NCI-H460 (cell line): ENCODE results near the gene SHOC2. TPM values are rescaled to one million over a fixed set of nuclear protein-coding genes. Genes with fewer than 3 reads are reported as not detected.
A peak's percentile ranks its signal among the peaks of the same experiment; 100 is the strongest.

Source experiments
- DNase-seq: peaks from one replicate; pipeline ENCODE4 v3.0.0-alpha.2; 2016; ENCODE audit warnings: low read depth; ENCODE audit errors: extremely low read depth
- polyA plus RNA-seq: library from polyadenylated mRNA; depleted of rRNA; stranded (reverse); fragments of >200 nt; gene quantifications from 2 replicates; pipeline ENCODE4 v1.2.3, GENCODE V29; 2014; cell fraction: nucleus; rRNA removed
- total RNA-seq: library from RNA; depleted of rRNA; stranded (reverse); fragments of >200 nt; shearing (Covaris generic); gene quantifications from 2 replicates; pipeline ENCODE4 v1.2.3, GENCODE V29; 2014; rRNA removed

Gene SHOC2
- 32.0 and 34.8 TPM in 2 replicates for total RNA-seq
- 10.4 and 17.7 TPM in 2 replicates for polyA plus RNA-seq

DNA sequence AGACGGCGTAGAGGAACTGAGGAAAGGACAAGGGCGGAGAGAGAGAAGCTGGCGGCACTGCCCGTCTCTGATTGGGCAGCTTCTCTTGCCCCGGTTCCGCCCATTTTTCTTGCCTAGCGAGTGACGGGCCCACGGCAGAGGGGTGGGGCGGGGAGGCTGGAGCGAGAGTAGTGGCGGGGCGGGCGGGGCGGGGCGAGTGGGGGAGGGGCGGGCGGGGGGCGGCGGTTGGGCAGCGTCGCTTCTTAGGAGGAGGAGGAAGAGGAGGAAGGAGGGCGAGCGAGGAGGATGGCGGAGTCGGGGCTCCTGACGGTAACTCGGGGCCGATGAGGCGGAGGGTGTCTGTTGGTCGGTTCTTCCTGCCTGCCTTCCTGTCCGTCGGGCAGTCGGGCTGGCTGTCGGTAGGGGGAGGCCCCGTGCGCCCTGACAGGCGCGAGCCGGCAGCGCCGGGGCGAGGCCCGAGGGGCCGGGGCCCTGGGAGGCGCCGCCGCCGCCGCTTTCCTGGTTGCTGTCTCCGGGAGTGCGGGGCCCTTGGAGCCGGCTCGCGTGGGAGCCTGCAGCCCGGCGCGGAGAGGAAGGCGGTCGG is at the start of gene SHOC2:
TSS of gene SHOC2 (plus strand) at position 256 of the 583 bp plus-strand sequence. CDS start 44,755 bp downstream, outside the sequence.
- no peak for DNase-seq

DNA sequence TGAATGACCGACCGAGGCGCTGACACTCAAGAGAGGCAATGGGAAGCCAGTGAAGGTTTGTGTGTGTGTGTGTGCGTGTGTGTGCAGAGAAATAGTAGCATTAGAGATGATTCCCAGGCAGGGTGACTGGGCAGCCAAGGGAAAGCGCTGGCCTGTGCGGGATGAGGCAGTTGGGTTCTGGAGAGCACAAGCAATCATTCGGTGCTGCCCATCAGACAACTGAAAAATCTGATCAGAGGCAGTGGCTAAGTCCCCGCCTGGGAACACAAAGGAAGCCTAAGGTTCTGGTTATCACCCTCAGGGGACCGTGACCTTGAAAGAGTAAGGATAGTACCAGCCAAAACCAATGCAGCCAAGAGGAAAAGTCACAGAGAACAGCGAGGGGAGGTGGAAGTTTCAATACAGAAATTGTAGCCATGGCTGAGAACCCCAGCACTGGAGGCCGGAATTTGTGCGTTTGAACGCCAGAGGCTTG is 48.5 kb upstream of the SHOC2 start:
- DNase-seq: no peak

DNA sequence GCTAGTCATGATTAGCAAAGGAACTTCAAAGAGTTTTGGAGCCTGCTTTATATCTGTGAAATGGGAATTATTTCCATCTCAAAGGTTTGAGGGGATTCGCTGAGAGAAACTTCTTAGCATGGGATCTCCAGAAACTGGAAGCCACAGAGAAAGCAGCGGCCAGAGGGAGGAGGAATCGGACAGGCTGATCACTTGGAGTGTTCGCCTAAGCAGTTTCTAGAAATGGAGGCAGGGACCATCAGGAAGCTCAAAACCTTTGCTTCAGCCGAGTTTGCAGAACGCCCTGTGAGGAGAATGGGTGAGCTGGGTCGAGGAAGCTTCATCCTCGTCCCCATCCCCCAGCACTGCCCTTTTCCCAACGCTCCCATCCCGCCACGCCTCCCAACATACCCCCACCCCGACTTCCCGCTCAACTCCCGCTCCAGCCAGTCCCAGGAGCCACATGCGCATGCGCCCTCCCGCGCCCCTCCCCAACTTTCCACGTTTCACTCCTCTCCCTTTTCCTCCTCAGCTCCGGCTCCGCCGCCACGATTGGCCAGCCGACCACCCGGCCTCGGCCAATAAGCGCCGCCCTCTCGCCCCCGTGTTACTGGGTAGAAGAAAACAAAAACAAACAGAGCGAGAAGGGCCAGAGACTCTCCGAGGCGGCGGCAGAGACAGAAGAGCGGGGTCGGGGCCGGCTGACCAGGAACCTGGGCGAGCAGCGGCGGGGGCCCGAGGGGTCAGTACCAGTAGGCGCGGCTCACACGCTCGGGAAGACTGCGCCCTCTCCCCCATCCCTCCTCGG is 47.9 kb upstream of the SHOC2 start, which contains the start of gene PDCD4:
TSS of gene PDCD4 (plus strand) at position 631 of the 787 bp plus-strand sequence. CDS start 4,100 bp downstream, outside the sequence.
- DNase-seq: peak; percentile 99

DNA sequence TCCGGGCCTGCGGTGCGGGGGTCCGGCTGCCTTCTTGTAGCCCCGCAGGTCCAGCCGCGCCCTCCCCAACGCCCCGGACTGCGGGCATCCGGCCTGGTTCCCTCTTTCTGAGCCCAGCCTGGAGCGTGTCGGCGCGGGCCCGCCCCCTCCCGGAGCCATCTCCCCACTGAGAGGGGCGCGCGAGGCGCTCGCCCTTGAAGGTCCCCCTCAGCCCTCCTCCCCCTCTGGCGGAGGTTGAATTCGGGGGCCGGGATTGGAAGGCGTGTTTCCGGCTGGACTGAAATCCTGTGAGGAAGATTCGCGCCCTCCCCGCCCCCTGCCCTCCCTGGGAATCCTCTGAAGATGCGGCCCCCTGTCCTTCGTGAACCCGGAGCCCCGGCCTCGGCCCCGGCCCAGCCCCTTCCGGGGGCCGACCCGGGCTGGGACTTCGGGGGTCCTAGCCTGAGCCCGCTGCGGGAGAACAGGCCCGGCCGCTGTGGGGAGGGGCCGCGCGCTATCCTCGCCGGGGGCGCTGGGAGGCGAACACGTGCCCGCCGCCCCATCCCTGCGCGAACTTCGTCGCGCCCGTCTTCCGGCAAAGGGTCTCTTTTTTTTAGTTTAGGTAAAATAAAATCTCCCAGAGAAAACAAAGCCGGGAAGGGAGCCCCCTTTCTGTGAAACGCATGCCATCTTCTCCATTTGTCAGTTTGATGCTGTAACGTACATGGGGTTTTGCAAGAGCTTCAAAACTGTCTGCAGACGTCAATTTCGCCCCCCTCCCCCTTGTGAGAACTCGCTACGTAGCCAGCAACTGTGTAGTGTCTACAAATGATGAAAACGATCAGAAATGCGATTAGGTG is 47.0 kb upstream of the SHOC2 start:
- DNase-seq: peak; percentile 89

DNA sequence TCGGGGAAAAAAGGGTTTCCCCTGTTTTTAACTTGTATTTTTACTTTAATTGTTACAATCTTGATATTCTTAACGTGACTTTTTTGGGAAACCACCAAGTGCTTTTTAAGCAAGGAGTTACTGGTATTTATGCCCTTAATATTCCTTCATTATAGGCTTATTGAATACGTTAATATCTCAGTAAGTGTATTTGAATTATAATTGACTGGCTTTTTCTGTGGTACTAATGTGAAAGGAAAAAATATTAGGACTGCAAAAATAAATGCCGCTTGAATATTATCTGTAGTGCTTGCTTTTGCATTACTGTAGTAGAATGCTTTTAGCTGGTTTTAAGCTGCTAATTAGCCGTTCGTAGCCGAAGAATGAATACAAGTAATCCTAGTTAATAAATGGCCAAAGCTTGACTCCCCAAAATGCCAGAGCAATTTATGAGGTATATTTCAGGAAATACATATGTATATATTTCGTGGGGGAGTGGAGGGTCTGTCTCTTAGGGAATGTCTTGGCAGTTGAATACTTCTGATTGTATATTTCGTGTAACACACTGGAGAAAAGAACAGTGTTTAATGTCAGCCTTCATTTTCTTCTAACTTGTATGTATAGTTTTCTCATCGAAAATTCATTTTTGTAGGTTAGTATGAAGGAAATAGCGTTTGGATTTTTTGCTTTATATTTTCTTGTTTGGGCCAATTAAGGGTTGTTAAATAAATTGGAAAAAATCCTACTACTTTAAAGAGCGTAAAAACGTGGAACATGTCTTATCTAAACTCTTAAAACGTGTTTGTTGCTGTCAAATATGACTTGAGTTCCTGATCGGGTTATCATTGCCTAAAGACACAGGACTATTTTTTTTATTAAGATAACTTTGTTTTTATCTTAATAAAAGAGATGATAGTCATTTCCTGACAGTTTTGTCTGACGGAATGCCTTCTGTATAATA is 46.1 kb upstream of the SHOC2 start:
- peak; percentile 12 for DNase-seq

DNA sequence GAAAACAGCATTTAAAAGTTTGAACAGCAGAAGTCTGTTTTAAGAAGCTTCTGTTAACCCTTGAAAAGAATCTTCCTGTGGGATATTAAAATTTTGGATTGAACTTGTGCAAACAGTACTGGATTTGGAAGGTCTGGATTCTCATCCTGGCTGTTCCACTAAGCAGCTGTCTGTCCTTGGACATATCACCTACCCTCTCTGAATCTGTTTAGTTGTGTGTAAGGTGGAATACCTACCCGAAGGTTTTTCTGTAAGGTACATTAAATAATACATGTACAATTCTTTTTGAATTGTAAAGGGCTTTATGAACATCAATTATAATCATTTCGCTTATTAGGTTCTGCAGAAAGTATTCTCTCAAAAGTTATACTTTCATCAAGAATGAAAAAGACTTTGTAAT is 45.5 kb upstream of the SHOC2 start:
- no peak for DNase-seq

DNA sequence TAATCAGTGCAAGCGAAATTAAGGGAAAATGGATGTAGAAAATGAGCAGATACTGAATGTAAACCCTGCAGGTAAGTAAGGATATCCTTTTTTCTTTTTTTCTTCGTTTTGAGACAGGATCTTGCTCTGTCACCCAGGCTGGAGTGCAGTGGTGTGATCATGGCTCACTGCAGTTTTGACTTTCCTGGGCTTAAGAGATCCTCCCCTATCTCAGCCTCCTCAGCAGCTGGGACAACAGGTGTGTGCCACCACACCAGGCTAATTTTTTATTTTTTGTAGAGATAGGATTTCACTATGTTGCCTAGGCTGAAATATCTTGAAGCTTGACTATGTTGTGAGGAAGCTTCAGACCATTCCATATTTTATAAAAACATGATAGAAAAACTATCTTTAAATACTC is 43.4 kb upstream of the SHOC2 start:
- DNase-seq: no peak

DNA sequence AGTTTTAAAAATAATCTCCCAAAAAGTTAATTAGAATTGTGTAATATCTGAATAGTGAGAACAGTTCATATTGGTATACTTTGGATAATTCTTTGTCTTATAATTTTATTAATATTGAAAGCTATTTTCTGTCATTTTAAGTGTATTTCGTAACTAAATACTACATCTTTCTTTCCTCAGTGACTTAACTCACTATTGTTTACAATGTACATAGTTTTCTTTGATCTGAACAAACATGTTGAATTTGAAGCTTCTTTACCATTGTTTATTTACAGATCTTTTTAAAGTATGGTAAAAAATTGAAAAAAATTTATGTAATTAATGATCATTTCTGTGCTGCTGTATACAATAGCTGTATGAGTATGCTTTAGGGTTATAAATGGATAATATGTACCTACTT is 42.6 kb upstream of the SHOC2 start:
- DNase-seq: no peak

DNA sequence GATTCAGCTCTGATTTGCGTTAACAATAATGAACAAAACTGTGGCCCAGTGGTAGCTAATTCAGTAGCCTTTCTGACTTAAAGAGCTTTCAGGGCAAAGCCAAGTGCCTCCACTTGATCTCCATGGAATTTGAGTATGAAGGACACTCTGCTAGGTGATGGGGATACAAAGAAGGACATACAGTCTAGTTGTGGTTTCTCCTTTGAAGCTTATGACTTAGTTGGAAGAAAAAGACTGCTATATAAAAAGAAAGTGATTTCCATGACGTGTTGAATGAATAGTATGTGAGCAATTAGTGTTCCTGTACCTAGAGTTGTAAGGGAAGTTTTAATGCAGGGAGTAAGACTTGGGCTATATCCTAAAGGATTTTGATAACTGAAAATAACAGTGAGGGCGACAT is 39.4 kb upstream of the SHOC2 start:
- no peak for DNase-seq

DNA sequence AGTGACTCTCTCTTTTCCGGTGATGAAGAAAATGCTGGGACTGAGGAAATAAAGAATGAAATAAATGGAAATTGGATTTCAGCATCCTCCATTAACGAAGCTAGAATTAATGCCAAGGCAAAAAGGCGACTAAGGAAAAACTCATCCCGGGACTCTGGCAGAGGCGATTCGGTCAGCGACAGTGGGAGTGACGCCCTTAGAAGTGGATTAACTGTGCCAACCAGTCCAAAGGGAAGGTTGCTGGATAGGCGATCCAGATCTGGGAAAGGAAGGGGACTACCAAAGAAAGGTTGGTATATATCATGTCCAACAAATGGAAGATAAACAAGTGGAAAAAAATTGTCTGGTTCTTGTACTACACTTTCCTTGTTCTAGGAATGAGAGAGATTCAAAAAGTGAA is 38.2 kb upstream of the SHOC2 start:
- no peak for DNase-seq

DNA sequence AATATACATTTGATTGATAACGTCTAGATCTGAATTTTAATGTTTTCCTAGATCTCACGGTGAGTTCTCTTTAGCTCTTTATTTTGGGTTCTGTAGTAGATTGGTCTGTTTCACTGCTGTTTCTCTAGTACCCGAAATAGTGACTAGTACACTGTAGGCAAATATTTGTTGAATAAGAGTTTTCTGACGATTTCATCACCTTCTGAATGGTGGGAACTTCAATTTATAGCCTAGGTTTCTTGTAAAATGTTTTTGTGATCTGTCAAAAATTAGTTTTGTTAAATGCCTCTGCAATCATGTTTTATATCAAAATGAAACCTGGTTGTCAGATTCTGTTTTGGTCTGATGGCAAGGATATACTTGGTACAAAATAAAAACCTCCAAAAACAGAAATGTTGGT is 37.5 kb upstream of the SHOC2 start:
- no peak for DNase-seq

DNA sequence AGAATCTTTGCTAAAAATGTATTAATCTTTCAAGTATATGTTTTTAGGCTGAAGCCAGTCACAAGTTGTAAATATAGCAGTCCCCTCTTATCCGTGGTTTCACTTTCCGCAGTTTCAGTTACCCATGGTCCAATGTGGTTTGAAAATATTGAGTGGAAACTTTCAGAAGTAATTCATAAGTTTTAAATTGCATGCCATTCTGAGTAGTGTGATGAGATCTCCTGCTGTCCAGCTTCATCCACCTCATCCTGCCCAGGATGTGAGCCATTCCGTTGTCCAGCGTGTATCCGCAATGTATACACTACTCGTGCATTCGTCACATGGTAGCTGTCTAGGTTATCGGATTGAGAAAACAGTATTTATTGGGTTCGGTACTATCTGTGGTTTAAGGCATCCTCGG is 35.5 kb upstream of the SHOC2 start:
- DNase-seq: no peak

DNA sequence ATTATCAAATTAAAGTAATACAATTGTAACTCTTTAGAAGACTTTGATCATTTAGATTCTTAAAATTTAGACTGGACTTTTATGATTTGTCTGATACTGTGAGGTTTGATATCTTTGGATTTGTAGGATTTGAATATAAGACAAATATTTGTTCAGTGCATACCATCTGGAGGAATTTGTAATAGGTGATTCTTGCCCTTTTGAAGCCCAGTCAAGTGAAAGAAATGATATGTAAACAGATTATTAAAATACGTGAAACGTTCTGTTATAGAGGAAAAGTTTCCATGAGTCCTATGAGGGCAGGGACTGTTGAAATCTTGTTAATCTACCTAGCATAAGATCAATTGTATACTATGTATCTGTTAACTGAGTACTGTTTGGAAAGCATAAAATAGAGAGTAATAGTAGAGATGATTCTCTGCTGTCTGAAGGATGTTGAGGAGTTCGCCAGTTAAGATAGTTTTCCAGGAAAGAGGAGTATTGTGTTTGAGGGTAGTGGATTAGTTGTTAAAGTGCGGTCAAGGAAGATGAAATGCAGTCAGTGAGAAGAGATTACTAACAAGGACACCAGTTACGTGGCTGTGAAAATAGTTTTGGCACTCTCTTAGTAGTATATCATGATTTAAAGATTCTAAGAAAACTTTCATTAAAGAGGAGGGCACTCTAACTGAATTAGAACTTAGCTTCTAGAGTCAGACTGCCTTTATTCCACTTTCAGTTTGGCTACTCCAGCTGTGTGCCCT is 33.3 kb upstream of the SHOC2 start:
- DNase-seq: no peak

DNA sequence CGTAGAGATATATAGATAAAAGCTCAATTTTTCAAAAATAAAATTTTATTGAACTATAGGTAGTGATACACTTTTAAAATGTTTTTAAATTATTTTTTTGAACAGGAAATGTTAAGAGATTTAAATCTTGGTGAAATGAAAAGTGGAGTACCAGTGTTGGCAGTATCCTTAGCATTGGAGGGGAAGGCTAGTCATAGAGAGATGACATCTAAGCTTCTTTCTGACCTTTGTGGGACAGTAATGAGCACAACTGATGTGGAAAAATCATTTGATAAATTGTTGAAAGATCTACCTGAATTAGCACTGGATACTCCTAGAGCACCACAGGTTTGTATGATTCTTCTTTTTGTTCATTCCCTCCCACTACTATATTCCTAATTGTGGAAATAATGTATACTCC is 31.8 kb upstream of the SHOC2 start:
- no peak for DNase-seq

DNA sequence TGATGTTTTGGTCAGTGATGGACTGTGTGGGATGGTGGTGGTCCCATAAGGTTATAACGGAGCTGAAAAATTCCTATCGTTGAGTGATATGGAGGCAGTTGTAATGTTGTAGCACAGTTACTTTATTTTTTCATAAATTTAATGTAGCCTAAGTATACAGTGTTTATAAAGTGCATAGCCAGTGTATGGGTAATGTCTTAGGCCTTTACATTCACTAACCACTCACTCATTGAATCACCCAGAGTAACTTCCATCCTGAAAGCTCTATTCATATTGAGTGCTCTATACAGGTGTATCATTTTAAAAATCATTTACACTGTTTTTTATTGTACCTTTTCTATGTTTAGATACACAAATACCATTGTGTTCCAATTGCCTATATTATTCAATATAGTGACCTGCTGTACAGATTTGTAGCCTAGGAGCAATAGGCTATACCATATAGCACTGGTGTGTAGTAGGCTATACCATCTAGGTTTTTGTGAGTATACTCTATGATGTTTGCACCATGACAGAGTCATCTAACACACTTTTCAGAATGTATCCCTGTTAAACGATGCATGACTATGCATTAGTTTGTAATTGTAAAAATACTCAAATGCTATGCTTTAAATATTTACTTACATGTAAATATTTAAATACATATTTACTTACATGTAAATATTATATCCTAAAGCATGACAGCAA is 26.7 kb upstream of the SHOC2 start:
- no peak for DNase-seq

DNA sequence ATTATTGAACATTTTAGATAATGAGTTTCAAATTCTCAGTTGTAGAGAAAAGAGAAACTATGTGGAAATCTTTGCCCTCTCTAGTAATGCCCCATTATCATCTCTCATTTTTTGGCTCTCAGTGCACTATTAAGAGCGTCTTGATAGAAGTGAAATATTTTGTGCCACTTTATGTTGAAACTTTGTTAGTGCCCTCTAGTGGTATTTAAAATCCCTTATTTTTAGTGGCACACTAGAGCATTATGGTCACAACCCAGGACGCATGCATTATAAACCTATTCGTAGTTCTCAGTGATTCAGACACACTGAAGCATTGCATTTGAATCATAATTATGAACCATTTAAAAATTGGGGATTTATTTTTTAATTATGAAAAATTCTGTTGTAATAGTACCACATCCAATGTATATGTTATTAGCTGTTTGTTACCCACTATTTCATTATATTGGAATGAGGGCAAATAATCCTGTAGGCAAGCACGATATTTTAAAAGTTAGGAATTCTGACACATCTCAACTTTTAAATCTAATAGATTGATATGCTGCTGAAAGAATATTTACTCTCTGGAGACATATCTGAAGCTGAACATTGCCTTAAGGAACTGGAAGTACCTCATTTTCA is 25.7 kb upstream of the SHOC2 start:
- peak; percentile 56 for DNase-seq

DNA sequence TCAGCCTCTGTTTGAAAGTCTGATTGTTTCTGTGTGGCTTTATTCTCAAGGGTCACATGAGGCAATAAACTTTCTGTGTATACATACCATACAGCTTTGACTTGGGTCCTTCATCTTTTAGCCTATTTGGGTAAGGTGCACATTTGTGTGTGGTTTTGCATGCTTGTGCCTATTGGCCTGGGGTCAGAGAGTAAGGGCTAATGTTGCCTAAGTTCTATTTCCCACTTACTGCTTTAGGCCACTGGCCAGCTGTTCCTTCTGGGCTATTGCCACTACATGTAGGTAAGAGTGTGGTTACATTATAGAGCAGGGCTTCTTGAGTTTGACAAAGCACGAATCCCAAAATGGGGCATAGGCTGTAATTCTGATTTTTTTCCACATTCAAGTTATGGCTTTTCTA is 22.2 kb upstream of the SHOC2 start:
- no peak for DNase-seq

DNA sequence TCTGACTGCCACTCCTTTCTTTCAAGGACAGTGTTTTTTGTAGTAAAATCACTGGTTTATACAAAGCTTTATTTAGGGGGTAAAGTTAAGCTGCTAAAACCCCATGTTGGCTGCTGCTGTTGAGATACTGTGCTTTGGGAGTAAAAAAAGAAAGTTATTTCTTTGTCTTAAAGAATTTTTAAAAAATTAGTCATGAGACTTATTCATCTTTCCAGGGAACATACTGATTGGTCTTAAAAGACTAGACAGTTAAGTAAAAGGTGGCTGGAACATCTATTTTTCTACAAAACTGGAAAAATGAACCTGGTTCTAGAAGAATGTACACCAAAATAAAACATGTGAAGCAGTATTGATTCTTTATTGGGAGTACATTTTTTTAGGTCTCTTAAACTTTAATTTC is 21.0 kb upstream of the SHOC2 start:
- DNase-seq: no peak
